ENCODE measurements around the gene PALLD. TPM values are rescaled to one million over a fixed set of nuclear protein-coding genes. Genes with fewer than 3 reads are reported as not detected.
"Not testable (repeated sequence)": the region's sequence is repeated elsewhere in the genome, so short reads cannot be mapped to it uniquely, and the experiment has no call there.

Gene PALLD
- polyA plus RNA-seq, 4 donors: 85.8 to 252 (median 188) TPM

DNA sequence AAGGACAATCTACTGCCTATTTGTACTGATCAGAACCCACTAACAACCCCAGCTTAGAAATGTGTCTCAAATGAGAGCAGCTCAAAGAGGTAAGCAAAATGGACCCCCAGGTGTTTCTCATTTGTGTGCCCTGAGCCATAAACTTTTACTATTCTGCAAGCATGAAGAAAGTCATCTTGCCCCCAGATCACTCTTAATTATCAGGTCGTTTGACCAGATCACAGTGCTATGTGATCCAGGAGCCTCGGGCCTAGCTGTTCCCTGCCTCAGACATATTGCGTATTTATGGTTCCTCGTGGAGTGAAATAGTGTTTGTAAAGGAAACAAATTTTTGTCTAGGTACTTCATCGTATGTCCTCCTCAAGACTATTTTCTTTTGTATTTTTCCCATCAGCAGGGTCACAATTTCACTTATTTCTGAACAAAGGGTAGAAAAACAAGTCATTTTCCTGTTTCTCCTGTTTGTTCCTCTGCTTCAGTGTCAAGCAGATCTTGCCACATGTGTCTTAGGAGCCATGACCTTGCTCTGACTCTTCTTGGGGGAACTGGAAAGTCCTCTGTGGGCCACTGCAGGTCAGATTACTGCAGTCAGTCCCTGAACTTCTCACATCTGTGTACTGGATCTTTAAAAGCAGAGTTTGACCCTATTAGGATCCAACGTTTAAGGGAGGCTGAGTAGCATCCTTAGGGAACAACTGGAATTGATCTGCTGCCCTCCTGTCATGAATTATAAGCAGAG, 194.9 kb downstream of the PALLD start:
- DNase-seq (ENCODE audit: low read depth in 4 of 4, low spot score in 3 of 4): no peak

DNA sequence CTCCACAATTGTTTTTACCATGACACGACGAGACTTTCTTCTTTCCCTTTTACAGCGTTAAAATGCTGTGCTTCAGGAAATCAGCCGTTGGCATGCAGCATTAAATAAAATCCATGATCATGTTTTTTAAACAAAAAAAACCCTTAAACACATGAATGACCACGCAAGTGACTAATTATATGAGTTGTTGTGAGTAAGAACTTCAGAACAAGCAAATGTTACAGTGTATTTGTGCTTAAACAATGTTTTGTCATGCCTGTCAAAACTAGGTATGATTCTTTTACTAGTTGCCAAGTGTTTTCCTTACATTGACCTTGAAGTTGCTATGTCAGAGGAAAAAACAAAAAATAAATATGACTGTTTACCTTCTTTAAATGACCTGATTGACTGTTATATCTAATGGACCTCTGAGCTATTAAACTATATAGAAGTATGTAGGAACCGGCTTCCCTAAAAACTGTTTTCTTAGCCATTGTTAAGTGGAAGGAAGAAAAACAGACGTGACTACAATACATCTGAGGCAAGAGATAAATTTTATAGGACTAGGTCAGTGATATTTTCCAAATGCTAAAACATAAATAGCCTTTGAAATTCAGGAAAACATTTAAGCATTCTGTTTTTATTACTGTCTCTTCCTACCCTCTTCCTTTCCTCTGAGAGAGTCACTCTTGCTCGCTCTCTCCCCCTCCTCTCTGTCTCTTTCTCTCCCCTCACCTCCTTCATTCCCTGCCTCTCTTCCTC, 197.1 kb downstream of the PALLD start:
- no peak for DNase-seq (ENCODE audit: low read depth in 4 of 4, low spot score in 3 of 4)

GRCh38 chr4:168694667-168695066, 197.8 kb downstream of the PALLD start:
- DNase-seq (ENCODE audit: low read depth in 4 of 4, low spot score in 3 of 4): peak in 2 of 4 donors; percentile 60 to 67

GRCh38 chr4:168695288-168695687, 198.4 kb downstream of the PALLD start:
- DNase-seq (ENCODE audit: low read depth in 4 of 4, low spot score in 3 of 4): no peak

GRCh38 chr4:168696280-168696679, 199.4 kb downstream of the PALLD start:
- no peak for DNase-seq (ENCODE audit: low read depth in 4 of 4, low spot score in 3 of 4)

GRCh38 chr4:168696826-168697225, 200.0 kb downstream of the PALLD start:
- DNase-seq (ENCODE audit: low read depth in 4 of 4, low spot score in 3 of 4): no peak

GRCh38 chr4:168699224-168699878, 202.5 kb downstream of the PALLD start:
- no peak for DNase-seq (ENCODE audit: low read depth in 4 of 4, low spot score in 3 of 4)

- no peak for DNase-seq (ENCODE audit: low read depth in 4 of 4, low spot score in 3 of 4)
Observed at GRCh38 chr4:168701061-168701460, 204.2 kb downstream of the PALLD start.

GRCh38 chr4:168702581-168703087, 205.8 kb downstream of the PALLD start:
- DNase-seq (ENCODE audit: low read depth in 4 of 4, low spot score in 3 of 4): not testable (repeated sequence)

GRCh38 chr4:168705121-168705520, 208.3 kb downstream of the PALLD start:
- no peak for DNase-seq (ENCODE audit: low read depth in 4 of 4, low spot score in 3 of 4)

DNA sequence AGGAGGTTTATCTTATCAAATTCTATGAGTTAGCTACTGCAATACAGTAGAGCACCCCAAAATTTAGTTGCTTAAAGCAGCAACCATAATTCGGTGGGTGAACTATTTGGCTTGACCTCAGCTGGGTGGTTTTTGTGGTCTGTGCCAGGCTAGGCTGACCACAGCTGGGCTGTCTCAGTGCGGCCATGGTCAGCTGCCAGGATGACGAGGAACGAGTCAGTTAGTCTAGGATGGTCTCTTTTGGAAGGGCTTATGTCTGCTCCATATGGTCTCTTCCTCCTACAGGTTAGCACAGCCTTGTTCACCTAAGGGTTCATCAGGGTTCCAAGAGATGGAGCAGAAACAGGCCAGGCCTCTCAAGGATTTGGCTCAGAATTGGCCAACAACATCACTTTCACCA, 210.4 kb downstream of the PALLD start:
- no peak for DNase-seq (ENCODE audit: low read depth in 4 of 4, low spot score in 3 of 4)

DNA sequence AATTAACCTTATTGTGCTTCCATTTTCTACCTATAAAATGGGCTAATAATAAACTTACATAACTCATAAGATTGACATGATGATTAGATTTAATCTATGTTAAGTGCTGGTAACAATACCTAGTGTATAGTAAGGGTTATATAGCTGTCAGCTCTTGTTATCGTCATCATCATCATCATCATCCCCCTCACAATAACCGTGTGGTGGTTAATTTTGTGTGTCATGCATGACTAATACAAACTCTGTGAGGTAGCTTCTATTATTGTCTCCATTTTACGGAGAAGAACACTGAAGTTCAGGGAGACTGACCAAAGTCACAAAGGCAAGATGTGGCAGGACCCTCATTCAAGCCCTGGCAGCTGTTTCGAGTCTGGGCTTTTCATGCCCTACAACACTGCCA, 211.3 kb downstream of the PALLD start:
- no peak for DNase-seq (ENCODE audit: low read depth in 4 of 4, low spot score in 3 of 4)

DNA sequence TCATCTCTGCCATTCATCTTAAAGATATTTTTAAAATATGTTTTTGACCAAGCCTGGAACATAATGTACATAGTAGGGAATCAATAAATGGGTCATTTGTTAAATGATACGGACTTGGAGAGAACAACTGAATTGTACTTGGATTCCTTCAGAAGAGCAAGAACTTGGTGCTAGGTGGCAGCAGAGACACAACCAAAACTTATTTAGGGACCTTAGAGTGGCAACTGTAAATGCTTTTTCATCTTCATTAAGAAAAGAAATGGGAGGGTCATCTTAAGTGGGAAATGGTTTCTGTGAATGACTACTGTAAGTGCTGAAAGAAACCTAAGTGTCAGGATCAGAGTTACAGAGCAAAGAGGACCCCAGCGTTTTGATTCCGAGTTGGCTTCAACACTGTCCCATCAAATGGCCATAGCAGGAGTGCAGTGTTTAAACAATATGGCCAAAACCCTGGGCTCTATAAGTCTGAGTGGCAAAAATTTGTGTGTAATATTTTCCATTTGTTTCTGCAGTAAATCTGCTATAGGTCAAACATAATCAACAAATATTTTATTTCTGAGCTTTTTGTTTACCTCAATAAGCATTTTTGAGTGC, 213.6 kb downstream of the PALLD start:
- DNase-seq (ENCODE audit: low read depth in 4 of 4, low spot score in 3 of 4): no peak

GRCh38 chr4:168711197-168712140, 214.6 kb downstream of the PALLD start:
- no peak for DNase-seq (ENCODE audit: low read depth in 4 of 4, low spot score in 3 of 4)

- no peak for DNase-seq (ENCODE audit: low read depth in 4 of 4, low spot score in 3 of 4)
Observed at GRCh38 chr4:168712316-168712890, 215.6 kb downstream of the PALLD start.

DNA sequence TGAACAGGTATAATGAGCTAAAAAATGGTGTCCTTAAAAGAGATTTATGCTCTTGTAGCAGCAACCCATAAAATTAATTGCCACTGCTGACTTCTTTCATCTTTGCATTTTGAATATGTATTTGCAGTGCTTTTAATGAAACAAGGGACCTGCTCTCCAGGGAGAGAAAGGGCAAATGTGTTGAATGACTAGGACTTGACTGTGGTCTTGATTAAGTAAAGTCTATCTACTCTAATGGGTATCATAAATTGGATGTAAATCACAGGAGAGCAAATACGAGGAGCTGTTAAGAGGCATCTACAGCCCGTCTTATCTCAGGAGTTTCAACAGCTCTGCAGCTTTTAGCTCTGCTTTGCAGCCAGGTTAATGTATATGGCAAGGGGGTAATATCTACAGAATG, 216.4 kb downstream of the PALLD start:
- no peak for DNase-seq (ENCODE audit: low read depth in 4 of 4, low spot score in 3 of 4)

- DNase-seq (ENCODE audit: low read depth in 4 of 4, low spot score in 3 of 4): no peak
Observed at GRCh38 chr4:168715896-168716295, 219.0 kb downstream of the PALLD start.

GRCh38 chr4:168716406-168717129, 219.7 kb downstream of the PALLD start:
- no peak for DNase-seq (ENCODE audit: low read depth in 4 of 4, low spot score in 3 of 4)

- DNase-seq (ENCODE audit: low read depth in 4 of 4, low spot score in 3 of 4): no peak
Observed at GRCh38 chr4:168717847-168718246, 221.0 kb downstream of the PALLD start.
